DOHH2 (cell line): Measurements from ENCODE around the gene NDUFV2.

Experiments used
- CTCF ChIP-seq: fragments of 200-600 bp; sonication (generic); IDR thresholded peaks from one replicate; pipeline ENCODE4 v1.5.1; 2014; ENCODE audit warnings: antibody characterized with exemption, mild to moderate bottlenecking, low read depth, low read length; ENCODE audit not compliant: poor library complexity, severe bottlenecking
- EZH2phosphoT487 ChIP-seq: fragments of 200-600 bp; sonication (generic); IDR thresholded peaks from 2 replicates; pipeline ENCODE4 v1.6.1; 2017; ENCODE audit warnings: borderline replicate concordance, mild to moderate bottlenecking, antibody characterized with exemption, low read length, moderate library complexity, mixed read lengths

DNA sequence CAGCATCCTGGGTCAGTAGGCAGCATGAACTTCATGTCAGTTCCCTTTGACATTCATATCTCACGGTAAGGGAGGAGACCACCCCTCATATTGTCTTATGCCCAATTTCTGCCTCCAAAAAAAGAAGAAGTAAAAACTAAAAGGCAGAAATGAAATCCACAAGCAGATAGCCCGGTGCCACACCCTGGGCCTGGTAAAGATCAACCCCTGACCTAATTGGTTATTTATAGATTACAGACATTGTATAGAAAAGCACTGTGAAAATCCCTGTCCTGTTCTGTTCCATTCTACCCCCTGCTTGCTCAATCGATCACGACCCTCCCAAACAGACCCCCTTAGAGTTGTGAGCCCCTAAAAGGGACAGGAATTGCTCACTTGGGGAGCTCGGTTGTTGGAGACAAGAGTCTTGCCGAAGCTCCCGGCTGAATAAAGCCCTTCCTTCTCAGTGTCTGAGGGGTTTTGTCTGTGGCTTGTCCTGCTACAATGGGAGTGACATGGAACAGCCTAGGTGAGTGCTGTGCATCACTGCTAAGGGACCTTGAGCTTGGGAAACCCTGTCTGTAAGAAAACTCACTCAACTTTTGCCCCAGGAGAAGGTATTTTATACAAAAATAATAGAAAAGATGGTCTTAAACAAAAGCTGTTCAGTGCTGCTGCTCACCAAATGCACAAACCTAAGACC, 11.1 kb downstream of the NDUFV2 start:
- TF ChIP-seq CTCF (no peak), EZH2phosphoT487 (no peak)
